ENCODE data around the gene SEPTIN11.
"Not testable (repeated sequence)": the region's sequence is repeated elsewhere in the genome, so short reads cannot be mapped to it uniquely, and the experiment has no call there.

SEPTIN11 gene

DNA sequence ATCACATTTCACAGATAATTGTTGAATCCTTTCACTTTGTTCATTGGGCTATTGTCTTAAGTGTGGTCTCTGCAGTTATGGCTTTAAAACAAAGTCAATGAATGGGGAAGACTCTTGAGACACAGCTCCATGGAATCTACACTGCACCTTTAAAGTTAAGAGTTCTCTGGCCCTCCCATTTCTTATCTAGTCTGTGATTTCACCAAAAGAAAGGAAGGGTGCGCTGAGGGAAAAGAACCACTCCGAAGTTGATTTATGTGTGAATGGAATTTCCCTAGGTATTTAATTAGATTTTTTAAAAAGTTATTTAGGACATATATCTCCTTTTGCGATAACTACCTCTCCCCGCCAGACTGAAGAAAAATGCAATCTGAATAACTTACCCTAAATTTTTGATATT is 2.5 kb downstream of the SEPTIN11 start:
- no peak for DNase-seq (ENCODE audit: low read depth, low spot score)

DNA sequence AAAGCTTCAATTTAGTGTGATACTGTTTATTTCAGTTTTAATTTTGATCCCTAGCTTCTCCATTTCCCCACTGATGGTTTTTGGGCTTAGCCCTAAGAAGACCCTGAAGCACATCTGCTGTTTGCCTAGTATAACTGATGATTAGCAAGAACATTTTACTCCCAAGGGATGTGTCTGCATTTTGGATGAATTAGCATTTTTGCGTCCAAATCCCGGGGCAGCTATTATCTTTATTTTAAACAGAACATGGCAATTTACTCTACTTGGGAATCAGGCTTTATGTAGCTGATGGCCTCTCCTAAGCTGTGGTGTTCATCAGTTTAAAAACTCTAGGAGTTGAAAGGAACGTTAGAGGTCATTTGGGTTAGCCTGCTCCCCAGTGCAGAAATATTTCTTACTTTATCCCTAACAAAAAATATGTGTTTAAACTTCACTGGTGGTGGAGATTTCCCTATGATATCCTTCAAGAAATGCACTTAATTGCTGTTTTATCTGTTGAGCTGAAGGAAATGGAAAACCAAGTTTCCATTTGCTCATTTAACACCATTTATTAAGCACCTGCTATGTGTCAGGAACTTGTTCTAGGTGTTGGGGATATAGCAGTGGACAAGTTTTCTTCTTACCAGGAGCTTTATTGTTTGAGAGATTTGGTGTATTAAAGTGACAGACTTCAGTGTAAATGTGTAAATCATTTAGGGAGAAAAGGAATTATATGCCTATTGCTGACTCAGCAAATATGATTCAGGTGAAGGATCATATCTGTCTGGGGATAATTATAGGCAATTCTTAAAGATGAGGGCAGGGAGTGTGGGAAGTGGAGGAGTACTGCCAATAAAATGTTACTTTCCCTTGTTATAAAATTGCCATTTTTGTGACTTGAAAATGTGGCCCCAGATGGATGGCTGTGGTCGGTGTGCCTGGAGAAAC is 3.4 kb downstream of the SEPTIN11 start:
- no peak for DNase-seq (ENCODE audit: low read depth, low spot score)

DNA sequence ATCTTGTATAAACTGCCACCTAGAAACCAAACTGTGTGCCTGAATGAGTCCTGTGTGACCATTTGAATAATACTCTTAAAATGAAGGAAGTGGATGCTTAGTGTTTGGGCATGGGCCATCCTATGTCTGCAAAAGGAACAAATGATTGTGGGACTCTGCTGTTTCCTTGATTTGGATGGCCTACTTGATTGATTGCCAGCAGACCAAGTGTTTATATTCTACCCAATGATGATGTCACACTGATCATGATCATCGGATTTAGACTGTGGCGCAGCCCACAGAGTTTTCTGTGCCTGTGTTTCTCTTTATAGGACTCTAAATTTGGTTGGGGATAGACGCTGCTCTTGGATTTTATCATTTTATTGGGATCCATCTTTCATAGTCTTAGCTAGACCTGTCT is 4.4 kb downstream of the SEPTIN11 start:
- DNase-seq (ENCODE audit: low read depth, low spot score): no peak

DNA sequence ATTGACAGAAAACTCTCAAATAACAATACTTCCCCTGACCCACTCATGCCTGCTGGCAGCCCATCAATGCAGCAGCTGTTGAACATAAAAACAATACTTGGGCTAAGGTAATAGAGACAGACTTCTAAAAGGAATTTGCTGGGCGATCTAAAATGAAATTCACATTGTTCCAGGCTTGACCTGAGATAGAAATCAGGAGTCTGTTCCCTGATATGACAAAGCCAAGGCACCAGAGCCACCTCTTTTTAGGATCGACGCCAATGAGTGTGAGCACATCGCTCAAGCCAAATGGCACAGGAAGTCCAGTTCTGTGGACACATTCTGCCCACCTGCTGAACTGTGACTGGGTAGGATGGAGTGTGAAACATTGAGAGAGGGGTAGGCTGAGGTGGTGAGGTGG is 4.9 kb downstream of the SEPTIN11 start:
- DNase-seq (ENCODE audit: low read depth, low spot score): no peak

DNA sequence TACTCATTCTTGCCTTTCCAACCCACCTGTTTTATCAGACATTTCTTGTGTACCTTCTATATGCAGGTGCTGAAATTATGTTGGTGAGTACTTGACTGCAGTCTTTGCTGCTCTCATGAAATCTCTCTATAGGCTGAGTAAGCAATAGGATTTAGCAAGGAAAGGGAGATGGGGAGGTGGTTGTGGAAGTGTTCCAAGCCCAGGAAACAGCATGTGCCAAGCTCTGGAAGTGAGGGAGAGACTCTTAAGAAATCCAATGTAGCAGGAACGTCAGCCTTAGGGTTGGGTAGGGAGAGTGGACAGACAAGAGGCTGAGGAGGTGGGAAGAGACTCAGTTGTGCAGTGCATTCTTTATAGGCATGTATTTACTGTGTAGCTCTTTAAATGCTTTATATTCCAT is 5.6 kb downstream of the SEPTIN11 start:
- no peak for DNase-seq (ENCODE audit: low read depth, low spot score)

DNA sequence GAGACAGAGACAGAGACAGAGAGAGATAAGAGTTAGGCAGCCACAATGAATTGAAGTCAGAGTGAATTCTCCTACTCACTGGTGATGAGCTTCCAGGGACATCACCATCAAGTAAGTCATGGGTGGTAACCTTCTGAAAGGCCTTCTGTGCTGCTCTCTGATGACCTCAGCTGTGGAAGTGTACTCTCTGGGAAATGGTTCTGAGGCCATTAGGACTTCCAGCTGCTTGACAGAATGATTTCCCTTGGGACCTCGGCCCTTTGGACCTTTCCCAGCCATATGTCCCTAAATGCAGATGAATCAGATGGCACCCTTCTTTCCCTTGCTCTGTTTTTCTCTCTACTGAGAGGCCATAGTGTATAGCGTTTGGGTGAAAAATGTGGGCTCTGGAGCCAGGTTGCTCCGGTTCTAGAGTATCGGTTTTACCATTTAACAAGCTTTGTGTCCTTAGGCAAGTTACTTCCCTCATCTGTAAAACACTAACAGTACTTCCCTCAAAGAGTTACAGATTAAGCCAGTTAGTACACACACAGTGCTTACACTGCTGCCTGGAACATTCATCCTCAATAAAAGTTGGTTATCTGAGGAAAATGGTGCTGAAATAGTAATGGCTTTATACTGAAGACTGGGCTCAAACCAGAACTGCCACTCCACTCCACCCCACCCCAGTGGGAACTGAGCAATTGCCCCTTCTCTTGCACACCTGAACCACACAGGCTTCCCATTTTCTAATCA is 7.6 kb downstream of the SEPTIN11 start:
- DNase-seq (ENCODE audit: low read depth, low spot score): no peak

DNA sequence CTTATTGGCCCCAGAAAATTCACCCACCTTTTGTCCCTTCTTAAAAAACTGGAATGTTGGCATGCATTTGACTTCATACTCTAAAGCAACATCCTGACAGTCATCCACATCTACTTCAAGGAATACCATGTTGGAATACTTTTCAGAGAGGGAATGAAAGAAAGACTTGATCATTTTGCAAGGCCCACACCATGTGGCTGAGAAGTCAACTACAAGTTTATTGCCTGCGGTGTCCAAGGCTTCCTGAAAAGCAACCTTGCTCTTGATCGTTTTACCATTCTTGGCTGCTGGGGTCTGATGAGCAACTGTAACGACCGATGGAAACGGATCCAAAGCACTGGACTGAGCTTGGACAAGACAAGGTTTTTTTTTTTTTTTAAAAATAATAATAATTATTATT is 9.3 kb downstream of the SEPTIN11 start:
- DNase-seq (ENCODE audit: low read depth, low spot score): no peak

DNA sequence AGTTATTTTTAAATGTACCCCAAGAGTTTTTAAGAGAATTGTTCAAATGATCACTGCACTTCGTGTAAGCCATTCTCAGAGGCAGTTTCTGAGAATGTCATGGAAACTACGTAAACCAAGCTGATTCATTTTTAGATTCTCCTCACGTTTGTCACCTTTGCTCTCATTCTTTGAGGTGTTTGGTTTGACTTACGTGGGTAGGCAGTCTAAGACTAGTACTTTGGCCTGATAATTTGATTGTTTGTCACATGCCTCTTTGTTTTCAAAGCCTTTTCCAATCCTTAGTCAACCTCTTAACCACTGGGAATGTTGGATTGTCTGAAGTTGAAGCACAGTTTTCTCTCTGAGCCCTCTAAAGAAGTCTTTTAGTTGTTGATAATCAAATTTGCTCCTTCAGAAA is 10.5 kb downstream of the SEPTIN11 start:
- DNase-seq (ENCODE audit: low read depth, low spot score): no peak

DNA sequence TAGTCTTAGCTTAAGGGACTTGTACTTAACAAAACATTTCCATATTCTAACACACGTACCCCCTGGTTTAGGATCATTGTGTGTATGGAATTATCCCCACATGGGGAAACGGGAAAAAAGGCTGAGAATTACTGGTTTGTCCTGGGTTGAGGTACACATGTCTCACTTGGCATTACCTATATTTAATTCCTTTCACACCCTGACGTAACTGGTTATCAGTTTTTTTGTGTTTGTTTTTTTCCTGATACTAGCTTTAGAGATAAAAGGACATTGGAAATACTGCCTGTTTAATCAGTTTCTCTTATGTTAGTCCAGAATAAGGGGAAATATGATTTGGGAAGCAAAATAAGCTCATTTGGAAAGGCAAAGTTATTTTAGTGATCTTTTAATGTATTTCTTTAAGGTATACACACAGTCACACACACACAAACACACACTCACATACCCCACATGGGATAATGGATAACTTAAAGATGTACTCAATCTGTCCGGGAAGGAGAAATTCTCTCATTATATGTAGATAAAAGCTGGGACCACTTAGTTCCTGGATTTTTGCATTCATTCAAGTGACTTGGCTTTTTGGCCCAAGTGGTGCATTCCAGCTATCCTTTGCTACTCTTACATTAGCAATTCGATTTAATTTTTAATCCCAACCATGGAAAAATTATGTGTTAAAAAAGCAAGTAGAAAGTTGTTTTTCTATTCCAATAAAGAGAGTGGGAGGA is 13.0 kb downstream of the SEPTIN11 start:
- no peak for DNase-seq (ENCODE audit: low read depth, low spot score)

DNA sequence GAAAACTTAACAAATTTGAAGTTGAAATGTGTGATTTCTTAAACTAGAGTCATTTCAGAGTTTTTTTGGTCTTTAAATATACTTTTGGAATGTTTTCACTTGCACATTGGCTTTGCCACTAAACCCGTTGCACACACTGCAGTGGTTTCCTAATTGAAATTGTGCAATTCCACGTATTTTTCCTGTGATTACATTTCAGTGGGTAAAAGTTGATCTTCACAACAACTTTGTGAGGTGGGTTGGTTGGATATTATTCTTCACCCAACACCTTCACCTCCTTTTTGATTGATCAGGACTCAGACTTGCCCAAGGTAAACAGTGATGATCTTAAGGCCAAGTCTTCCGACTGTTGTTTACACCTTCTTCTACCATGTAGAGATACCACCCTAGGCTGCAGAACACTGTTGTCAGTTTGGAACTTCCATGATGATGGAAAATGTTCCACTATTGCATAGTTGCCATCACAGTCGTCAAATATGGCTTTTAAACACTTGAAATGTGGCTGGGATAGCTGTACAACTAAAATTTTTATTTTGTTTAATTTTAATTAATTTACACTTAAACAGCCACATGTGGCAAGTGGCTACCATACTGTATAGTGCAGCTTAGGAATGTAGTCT is 13.7 kb downstream of the SEPTIN11 start:
- no peak for DNase-seq (ENCODE audit: low read depth, low spot score)

DNA sequence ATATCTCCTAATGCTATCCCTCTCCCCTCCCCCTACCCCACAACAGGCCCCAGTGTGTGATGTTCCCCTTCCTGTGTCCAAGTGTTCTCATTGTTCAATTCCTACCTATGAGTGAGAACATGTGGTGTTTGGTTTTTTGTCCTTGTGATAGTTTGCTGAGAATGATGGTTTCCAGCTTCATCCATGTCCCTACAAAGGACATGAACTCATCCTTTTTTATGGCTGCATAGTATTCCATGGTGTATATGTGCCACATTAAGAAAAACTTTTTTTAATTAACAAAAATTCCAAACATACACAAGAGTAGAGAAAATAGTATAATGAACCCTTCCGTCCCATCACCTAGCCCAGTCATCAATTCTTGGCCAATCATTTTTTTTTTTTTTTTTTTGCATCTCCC is 14.4 kb downstream of the SEPTIN11 start:
- not testable (repeated sequence) for DNase-seq (ENCODE audit: low read depth, low spot score)

DNA sequence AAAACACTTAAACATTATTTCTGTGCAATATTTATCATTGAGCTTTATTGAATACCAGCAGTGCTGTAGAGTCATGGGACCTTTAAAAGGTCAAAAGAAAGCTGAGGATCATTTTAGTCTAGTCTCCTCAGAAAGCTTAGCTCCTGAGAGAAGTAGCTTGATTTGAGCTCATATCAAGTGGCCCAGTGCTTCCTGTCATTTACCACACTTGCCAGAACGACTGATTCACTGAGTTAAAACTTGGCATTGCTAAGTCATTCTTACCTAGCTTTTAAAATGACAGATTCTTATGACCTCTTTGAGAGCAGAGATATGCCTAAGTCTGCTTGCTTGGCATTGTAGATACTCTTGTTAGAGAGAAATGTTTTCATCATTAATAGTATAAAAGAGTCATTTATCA is 15.2 kb downstream of the SEPTIN11 start:
- no peak for DNase-seq (ENCODE audit: low read depth, low spot score)

DNA sequence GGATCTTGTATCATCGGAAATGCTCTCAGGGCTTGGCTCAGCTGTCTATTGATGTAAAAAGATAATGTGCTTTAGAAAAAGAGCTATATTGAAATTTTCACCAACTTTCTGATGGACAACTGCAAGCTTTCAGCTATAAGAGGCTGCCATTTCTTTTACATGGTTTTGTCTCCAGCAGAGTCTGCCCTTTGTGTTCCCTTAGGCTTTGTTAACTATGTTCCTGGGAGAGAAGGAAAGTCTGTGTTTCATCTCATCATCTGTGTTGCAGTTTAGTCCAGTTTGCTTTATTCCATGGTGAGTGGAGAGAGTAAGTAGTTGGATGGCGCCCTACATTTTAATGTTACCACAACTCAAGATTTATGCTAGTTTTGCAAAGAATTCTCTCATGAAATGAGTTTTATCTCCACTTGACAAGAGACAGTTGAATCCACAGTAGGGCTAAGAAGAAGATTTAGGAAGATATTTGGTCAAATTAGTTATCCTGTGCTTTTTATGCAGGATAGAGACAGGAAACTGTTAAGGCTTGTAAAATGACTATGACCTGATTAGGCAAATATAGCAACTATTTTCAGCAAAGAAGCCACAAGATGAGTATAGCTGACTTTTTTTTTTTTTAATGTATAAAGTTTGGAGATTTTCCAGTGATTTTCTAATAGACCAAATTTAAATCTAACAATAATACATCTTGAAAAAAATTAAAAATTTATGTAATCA is 16.5 kb downstream of the SEPTIN11 start:
- DNase-seq (ENCODE audit: low read depth, low spot score): no peak

DNA sequence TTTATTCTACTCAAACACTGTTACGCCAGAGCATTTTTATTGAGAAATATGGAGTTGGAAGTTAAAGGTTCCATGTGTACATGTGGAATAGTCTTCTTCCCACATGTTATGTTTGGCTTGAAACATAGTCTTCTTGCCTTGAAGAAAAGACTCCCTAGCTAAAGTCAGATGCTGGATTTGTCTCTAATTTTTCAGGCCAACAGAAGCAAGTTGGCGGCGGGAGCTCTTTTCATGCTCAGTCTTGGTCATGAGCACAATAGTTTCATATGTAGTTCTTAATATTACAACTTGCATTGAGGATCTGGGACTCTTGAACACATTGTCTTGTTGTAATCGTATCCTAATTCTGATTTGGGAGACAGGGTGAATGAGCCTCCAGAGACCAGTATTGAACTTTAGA is 19.4 kb downstream of the SEPTIN11 start:
- DNase-seq (ENCODE audit: low read depth, low spot score): no peak

DNA sequence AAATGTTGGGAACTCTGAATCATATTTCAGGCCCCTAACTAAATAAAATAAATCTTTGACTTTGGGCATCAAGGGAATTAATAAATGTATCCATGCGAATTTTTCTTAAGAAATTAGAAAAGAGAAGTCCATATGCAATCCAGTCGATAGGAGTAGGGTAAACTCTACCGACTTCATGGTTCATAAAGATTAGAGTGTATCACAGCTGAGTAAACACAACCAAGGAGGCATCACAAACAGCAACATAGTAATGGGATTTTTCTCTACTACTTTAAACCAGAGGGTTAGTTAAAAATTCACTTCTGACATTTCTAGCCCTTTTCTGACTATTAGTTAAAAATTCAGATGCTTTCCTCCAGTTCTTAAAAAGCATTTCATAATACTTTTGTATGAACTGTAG is 19.9 kb downstream of the SEPTIN11 start:
- DNase-seq (ENCODE audit: low read depth, low spot score): no peak

DNA sequence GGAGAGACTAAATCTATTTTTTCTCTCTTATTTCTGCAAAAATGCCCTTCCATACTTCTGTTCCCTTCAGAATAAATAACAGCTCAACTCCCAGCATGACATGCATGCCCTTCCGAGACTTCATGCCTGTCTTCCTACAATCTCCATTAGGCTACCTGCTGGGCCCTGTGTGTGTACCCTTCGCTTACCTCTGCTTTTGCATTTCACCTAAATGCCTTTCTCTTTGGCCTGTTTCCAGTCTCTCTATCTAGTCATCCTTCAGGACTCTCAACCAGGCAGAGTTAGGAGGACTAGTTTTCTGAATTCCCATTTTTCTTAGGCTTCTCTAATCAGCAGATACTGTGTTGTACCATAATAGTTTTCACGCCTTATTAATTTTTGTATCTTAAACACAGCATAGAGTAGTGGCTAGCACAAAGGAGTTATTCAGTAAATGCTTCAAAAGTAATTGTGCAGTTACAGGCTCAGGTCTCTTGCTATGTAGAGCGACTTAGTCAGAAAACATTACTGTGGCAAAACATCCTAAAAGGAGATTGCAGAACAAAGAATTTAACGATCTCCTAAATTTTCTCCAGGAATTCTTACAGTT is 20.5 kb downstream of the SEPTIN11 start:
- DNase-seq (ENCODE audit: low read depth, low spot score): no peak

DNA sequence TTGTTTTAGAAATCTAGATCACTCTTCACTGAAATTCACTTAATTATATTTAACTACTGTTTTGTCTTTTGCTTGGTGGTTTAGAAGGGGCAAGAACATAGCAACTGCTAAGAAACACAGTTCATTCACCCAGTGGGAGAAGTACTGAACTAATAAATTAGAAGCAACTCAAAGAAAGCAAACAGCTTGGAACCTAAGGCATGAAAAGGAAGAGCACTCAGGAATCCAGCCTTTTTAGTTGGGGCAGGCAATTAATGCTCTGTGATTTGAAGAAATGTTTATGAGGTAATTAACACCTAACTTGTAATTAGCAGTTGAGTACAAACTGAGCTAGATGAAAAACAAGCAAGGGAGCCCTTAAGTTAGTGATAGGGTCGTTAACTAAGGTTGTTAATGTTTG is 22.8 kb downstream of the SEPTIN11 start:
- DNase-seq (ENCODE audit: low read depth, low spot score): no peak

DNA sequence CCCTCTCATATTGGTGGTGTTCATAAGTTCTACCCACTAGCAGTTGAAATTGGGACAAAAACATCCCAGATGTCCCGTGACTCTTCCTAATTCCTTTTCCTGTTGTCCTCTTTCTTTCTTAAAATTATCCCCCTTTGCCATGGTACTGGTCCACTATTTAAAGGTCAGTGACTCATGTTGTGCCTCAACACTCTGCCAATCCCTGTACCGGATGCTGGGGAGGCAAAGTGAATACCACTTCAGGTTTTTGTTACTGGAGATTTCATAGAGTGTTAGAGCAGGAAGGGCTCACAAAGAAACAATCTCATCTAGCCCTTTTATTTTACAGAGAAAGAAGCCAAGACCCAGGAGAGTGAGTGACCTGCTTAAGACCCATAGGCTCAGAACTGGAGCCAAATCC is 24.6 kb downstream of the SEPTIN11 start:
- no peak for DNase-seq (ENCODE audit: low read depth, low spot score)

DNA sequence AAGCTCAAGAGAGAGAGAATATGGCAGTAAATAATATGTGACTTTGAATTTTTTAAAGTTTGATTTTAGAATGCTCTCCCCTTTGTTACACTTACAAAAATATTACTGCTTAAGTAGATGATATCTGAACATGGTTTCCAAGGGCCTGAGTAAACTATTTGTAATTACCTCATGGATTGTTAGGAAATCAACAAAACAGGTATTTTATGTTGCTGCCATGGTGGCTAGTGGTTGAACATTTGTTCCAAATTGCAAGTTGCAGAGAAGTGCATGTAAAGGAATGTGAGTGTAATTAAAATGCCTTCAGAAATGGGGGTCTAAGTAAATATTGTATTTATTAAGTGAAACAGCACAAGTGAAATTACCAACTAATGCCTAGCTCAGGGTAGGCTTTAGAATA is 27.6 kb downstream of the SEPTIN11 start:
- no peak for DNase-seq (ENCODE audit: low read depth, low spot score)

DNA sequence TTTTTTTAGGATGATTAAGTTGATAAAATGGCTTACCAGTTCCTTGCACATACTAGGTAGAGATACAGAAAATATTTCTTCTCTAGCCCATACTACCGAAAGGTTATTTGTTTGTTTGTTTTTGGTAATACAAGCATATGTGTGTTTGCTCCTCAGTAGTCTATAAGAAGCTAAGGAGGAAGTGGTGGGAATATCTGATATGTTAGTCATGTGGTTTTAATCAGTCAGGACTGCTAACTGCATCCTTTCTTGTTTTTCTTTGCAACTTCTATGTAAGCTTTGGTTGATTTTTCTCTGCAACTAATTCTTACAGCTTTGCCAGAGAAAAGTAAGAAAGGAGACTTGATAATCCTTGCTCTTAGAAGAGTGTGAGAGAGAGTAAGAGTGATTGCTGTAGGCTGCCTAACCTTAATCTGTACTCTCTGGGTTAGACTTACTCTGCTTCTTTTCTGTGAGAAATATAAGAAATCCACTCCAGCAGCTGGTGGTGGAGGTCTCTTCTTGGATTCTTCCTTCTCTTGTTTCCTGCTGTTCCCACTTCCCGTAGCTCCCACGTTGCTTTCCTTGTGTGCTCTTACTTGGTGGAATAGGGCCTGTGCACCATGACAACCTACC is 28.3 kb downstream of the SEPTIN11 start:
- DNase-seq (ENCODE audit: low read depth, low spot score): peak; percentile 69
